ENCODE data around the gene SAP30L.

GRCh38 chr5:154403776-154404387, 41.9 kb upstream of the SAP30L start:
- no peak for TF ChIP-seq CTCF (IDR thresholded peaks at IDR 0.05; ENCODE audit: low read length)
- no peak for TF ChIP-seq EZH2 (optimal IDR thresholded peaks at IDR 0.05; ENCODE audit: low read depth, low read length)
